Measurements from ENCODE around the gene ARL8B.

ARL8B gene

DNA sequence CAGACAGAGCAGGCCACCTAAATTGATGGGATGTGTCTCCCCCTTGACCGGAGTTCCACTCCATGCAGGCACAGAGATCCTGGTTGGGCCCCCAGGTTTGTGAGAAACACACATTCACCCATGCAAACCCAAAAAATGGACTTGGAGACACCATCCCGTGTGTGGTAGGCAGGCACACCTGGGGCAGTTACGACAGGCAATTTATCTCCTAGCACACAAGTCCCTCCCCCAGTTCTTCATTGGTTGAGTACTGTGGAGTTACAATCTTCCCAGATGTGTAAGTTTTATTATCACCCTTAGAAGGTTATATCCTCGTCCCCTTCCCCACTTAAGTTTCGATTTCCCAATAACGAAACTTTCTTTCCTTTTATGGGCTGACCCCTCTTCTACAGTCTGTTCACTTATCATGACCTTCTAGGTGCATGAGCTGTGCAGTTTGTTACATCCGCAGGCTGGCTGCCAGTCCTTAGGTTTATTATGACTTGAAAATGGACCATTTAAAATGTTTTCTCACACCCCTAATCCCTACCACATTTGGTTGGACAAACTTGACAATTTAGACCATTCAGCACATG lies 27.3 kb downstream of the ARL8B start:
- no peak for TF ChIP-seq CTCF (IDR thresholded peaks at IDR 0.05)
- no peak overlapping the region for H3K4me2 ChIP-seq (ENCODE audit: low read length)
- H3K4me1 ChIP-seq, result peaks cover 3% of the 10 kb centered on the region
- no peak overlapping the region for H3K9ac ChIP-seq
- no peaks in the 10 kb centered on the region for H3K9me3 ChIP-seq (ENCODE audit: control insufficient read depth, low read length)
- no peak overlapping the region for H3K4me3 ChIP-seq (ENCODE audit: low read depth, low read length)
- H3K36me3 ChIP-seq (ENCODE audit: control insufficient read depth, insufficient read depth, low read length), result no peaks in the 10 kb centered on the region
- H3K79me2 ChIP-seq, result peaks cover 85% of the 10 kb centered on the region
- H3K27ac ChIP-seq, result no peak overlapping the region
- no peaks in the 10 kb centered on the region for H3K27me3 ChIP-seq (ENCODE audit: control insufficient read depth, insufficient read depth, low read length)
- no peak overlapping the region for H2AFZ ChIP-seq

- no peak overlapping the region for H3K4me3 ChIP-seq (ENCODE audit: low read depth, low read length)
- peaks cover 3% of the 10 kb centered on the region for H3K4me1 ChIP-seq
- no peaks in the 10 kb centered on the region for H3K27me3 ChIP-seq (ENCODE audit: control insufficient read depth, insufficient read depth, low read length)
- no peak overlapping the region for H2AFZ ChIP-seq
- no peak overlapping the region for H3K9ac ChIP-seq
- no peak overlapping the region for H3K4me2 ChIP-seq (ENCODE audit: low read length)
- H3K9me3 ChIP-seq (ENCODE audit: control insufficient read depth, low read length), result no peaks in the 10 kb centered on the region
- peaks cover 80% of the 10 kb centered on the region for H3K79me2 ChIP-seq
- no peak for TF ChIP-seq CTCF (IDR thresholded peaks at IDR 0.05)
- no peak overlapping the region for H3K27ac ChIP-seq
- no peaks in the 10 kb centered on the region for H3K36me3 ChIP-seq (ENCODE audit: control insufficient read depth, insufficient read depth, low read length)
Observed at GRCh38 chr3:5151586-5151985, 29.5 kb downstream of the ARL8B start.

GRCh38 chr3:5153074-5153473 lies 31.0 kb downstream of the ARL8B start:
- Histone ChIP-seq H3K36me3 (ENCODE audit: control insufficient read depth, insufficient read depth, low read length) (no peaks in the 10 kb centered on the region), H3K4me2 (ENCODE audit: low read length) (no peak overlapping the region), H3K9me3 (ENCODE audit: control insufficient read depth, low read length) (no peaks in the 10 kb centered on the region), H3K27ac (no peak overlapping the region), H3K4me1 (no peaks in the 10 kb centered on the region), H2AFZ (no peak overlapping the region), H3K4me3 (ENCODE audit: low read depth, low read length) (no peak overlapping the region), H3K27me3 (ENCODE audit: control insufficient read depth, insufficient read depth, low read length) (no peaks in the 10 kb centered on the region), H3K9ac (no peak overlapping the region), H3K79me2 (peaks cover 79% of the 10 kb centered on the region)
- TF ChIP-seq CTCF (IDR thresholded peaks at IDR 0.05), result no peak

GRCh38 chr3:5155241-5155640 lies 33.1 kb downstream of the ARL8B start:
- H3K79me2 ChIP-seq, result peaks cover 69% of the 10 kb centered on the region
- H2AFZ ChIP-seq, result no peak overlapping the region
- H3K27me3 ChIP-seq (ENCODE audit: control insufficient read depth, insufficient read depth, low read length), result no peaks in the 10 kb centered on the region
- no peak overlapping the region for H3K4me2 ChIP-seq (ENCODE audit: low read length)
- H3K9ac ChIP-seq, result no peak overlapping the region
- H3K9me3 ChIP-seq (ENCODE audit: control insufficient read depth, low read length), result no peaks in the 10 kb centered on the region
- no peak overlapping the region for H3K4me3 ChIP-seq (ENCODE audit: low read depth, low read length)
- H3K27ac ChIP-seq, result no peak overlapping the region
- TF ChIP-seq CTCF (IDR thresholded peaks at IDR 0.05), result no peak
- H3K36me3 ChIP-seq (ENCODE audit: control insufficient read depth, insufficient read depth, low read length), result no peaks in the 10 kb centered on the region
- no peaks in the 10 kb centered on the region for H3K4me1 ChIP-seq

GRCh38 chr3:5160321-5160720 lies 38.2 kb downstream of the ARL8B start:
- Histone ChIP-seq H3K79me2 (peaks cover 45% of the 10 kb centered on the region), H3K4me3 (ENCODE audit: low read depth, low read length) (no peak overlapping the region), H3K27me3 (ENCODE audit: control insufficient read depth, insufficient read depth, low read length) (no peaks in the 10 kb centered on the region), H3K4me2 (ENCODE audit: low read length) (no peak overlapping the region), H3K9ac (no peak overlapping the region), H2AFZ (no peak overlapping the region), H3K36me3 (ENCODE audit: control insufficient read depth, insufficient read depth, low read length) (no peaks in the 10 kb centered on the region), H3K9me3 (ENCODE audit: control insufficient read depth, low read length) (no peaks in the 10 kb centered on the region), H3K27ac (no peak overlapping the region), H3K4me1 (peaks cover 8% of the 10 kb centered on the region)
- no peak for TF ChIP-seq CTCF (IDR thresholded peaks at IDR 0.05)

All from parathyroid adenoma (tissue), 2 donors.